ENCODE measurements around the gene SERF1A.
"Not testable (repeated sequence)": the region's sequence is repeated elsewhere in the genome, so short reads cannot be mapped to it uniquely, and the experiment has no call there.

Gene SERF1A

DNA sequence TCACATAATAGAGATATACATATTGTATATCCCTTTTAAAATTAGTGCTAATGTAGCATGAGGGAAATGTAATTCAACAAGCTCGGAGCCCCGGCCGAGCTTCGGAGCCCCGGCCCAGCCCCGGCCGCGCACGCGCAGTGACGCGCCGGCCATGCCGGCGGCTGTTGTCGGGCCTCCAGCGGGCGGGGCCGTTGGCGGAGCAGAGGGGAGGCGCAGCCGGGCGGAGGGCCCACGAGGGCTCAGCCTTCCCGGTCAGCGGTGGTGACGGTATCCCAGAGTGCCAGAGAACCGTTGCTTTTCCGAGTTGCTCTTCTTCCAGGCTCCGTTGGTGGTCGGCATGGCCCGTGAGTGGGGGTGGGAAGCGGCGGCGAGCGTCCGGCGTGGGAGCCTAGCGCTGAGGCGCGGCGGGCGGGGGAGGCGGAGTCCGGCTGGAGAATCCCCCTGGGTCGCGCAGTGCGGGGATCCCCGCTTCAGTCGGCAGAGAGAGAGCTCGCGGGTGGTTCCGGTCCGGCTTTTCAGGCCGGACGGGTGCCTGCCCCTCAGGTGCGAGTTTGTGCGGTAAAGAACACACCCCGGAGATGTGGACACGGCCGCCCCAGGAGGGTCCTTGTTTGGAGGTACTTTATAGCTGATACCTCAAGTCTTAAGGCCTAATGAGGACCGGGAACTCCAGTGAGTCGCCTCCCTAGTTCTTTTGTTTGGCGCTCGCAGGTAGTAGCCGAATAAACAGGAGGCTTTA is at the start of gene SERF1A:
TSS of gene SERF1A (plus strand) at position 137 of the 739 bp plus-strand sequence. CDS start at position 338, 201 bp downstream.
- DNase-seq, result not testable (repeated sequence)

DNA sequence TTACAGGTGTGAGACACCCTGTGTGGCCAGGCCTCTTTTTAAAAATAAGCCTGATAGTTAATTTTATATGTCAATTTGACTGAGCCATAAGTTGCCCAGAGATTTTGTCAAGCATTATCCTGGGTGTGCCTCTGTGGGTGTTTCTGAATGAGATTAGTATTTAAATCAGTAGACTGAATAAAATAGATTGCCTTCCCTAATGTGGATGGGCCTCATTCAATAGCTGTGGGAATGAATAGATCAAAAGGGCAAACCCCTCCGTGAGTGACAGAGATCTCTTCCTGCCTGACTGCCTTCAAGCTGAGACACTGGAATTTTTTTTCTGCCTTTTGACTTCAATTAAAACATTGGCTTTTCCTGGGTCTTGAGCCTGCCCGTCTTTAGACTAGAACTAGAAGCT is 33.7 kb upstream of the SERF1A start:
- not testable (repeated sequence) for DNase-seq

DNA sequence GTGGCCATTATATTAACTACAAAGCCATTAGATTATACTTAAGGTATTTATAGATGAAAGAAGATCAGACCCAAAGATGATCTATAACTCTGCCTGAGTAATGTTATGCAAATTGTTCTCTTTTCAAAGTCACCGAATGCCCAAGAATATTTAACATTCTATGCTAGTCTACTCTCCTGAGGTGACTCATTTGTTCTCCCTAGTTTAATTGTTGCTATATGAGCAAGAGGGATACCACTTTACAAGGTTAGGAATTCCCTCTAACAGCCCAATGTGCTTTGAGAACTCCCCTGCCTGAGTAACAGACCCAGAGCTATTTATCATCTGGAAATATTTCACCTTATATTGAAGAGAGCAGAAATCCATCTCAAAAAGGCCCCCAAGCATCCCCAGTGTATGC is 29.8 kb upstream of the SERF1A start:
- DNase-seq, result not testable (repeated sequence)

DNA sequence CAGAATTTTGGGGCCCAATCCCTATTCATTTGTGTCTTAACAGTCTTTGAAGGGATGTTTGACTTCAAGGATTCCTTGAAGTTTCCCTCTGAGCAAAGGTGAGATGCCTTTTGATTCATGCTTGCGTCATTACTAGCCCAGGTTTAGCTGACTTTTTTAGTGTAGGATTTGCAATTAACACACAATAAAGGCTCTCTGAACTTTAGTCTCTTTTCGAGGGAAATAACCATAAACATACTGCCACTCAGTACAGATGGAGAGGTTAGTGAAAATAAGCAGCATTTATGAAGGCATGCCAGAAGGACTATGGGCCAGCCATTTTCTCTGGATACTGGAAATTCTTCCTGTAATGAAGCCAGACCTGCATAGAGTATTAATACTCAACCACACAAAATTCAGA is 4.4 kb upstream of the SERF1A start:
- DNase-seq, result not testable (repeated sequence)

DNA sequence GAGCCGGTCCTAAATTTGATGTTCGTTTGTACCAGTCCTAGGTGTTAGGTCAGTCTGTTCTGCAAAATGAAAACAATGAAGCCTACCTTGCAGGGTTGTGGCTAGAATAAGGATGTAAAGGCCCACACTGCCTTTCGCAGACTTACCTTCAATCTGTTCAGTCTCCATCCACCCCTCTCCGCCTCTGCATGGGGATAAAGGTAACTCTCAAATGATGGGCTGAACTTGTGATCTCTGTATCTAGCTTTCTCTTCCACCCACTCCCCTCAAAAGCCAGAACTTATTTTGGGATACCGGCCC is 753 bp downstream of the SERF1A start:
- not testable (repeated sequence) for DNase-seq

DNA sequence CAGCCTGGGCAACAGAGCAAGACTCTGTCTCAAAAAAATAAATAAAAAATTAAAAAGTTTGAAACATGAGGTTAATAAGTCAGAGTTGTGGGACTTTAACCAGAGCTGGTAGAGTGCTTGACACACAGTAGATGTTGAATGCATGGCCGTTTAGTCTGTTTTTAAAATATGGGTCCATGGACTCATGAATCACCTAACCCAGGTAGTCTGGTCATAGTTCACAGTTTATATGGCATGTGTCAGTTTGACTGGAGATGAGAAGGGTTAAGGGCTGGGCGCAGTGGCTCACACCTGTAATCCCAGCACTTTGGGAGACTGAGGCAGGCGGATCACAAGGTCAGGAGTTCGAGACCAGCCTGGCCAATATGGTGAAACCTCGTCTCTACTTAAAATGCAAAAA is 6.2 kb downstream of the SERF1A start:
- not testable (repeated sequence) for DNase-seq

DNA sequence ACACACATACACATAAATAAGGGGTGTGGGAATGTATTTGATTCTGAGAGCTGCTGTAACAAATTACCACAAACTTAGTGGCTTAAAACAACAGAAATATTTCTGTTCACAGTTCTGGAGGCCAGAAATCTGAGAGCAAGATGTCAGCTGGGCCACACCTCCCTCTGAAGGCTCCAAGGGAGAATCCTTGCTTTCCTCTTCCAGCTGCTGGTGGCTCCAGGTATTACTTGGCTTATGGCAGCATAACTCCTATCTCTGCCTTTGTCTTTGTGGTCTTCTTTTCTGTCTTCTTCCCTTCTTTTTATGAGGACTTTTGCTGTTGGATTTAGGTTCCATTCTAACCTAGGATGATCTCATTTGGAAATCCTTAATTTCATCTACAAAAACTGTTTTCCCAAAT is 16.4 kb downstream of the SERF1A start:
- not testable (repeated sequence) for DNase-seq

DNA sequence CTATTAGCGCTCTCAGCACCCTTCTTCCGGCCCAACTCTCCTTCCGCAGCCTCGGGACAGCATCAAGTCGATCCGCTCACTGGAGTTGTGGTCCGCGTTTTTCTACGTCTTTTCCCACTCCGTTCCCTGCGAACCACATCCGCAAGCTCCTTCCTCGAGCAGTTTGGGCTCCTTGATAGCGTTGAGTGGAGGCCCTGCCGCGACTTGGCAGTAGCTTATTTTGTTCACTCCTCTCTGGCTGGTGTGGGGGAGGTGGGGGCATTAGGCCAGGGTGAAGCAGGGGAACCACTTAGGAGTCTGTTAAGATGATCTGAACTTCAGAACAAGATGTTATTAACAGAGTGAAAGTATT is 24.7 kb downstream of the SERF1A start:
- not testable (repeated sequence) for DNase-seq

DNA sequence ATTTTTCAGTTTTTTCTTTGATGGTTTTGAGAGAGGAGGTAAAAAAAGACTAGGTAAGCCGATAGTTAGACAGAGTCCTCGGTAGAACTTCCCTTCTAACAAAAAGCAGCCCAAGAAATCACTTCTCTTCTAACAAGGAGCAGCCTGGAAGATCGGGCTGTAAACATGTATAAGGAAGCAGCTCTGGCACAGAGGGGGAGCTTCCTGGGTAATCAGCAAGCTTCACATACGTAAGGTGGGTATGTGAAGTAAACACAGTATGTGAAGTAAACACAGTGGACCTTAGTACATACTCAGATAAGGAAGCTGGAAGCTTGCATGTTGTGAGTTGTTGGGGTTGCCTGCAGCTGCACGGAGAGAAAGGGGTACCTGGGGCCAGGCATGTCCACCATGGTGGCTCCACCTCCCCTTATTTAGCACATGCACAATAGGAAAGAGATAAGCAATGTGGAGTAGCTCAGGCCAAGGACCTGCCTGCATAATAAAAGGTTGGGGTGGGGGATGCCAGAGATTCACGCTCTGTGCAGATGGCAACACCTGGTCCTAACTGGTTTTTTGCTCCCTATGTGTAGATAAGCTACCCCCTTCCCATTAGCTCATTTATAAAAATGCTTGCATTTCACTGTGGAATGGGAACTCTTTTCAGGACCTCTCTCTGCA is 31.4 kb downstream of the SERF1A start:
- DNase-seq, result not testable (repeated sequence)

DNA sequence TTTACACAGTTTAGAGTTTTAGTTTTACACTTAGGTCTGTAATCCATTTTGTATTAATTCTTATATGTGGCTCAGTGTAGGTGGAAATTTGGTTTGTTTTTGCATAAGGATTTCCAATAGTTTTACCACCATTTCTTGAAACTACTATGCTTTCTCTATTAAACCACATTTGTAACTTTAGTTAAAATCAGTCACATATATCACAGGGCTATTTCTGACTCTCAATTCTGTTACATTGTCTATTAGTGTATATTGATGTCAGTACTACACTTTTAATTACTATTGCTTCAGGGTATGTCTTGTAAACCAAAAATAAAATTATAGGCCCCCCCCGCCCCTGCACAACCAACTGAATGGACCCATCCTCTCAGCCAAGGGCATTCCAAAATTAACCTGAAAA is 32.1 kb downstream of the SERF1A start:
- DNase-seq, result not testable (repeated sequence)

DNA sequence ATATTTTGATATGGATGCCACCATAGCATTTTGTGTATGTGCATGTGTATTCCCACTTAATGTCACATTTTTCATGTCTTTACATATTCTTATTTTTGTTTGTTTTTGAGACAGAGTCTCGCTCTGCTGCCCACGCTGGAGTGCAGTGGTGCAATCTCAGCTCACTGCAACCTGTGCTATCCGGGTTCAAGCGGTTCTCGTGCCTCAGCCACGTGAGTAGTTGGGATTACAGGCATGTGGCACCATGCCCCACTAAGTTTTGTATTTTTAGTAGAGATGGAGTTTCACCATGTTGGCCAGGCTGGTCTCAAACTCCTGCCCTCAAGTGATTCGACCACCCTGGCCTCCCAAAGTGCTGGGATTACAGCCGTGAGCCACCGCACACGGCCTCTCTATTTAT is 52.6 kb downstream of the SERF1A start:
- not testable (repeated sequence) for DNase-seq

All from cerebellar nuclear complex (tissue), 1 donor.